Neural cell (in vitro differentiated cells): ENCODE data around the gene CLASP1.

Source experiments
- CTCF ChIP-seq: fragments of 450-650 bp; IDR thresholded peaks from 2 replicates; pipeline ENCODE4 v1.5.1; 2014; ENCODE audit warnings: antibody characterized with exemption, mild to moderate bottlenecking, moderate library complexity; ENCODE audit not compliant: poor library complexity, severe bottlenecking
- EZH2 ChIP-seq: fragments of 200-600, 300-800 bp; shearing (Covaris generic), sonication (generic); IDR thresholded peaks from 2 replicates; pipeline ENCODE4 v1.6.1; 2014; ENCODE audit warnings: antibody characterized with exemption, low read length, borderline replicate concordance, mild to moderate bottlenecking; ENCODE audit not compliant: insufficient read depth, poor library complexity, severe bottlenecking
- MXI1 ChIP-seq: fragments of 450-650 bp; conservative IDR thresholded peaks from 2 replicates; pipeline ENCODE4 v1.6.1; 2014; ENCODE audit warnings: antibody characterized with exemption, mild to moderate bottlenecking; ENCODE audit not compliant: poor library complexity, severe bottlenecking
- POLR2AphosphoS5 ChIP-seq: IDR thresholded peaks from 2 replicates; pipeline ENCODE4 v1.6.1; 2012
- RAD21 ChIP-seq: fragments of 450-650 bp; conservative IDR thresholded peaks from 2 replicates; pipeline ENCODE4 v1.6.1; 2014; ENCODE audit warnings: antibody characterized with exemption, mild to moderate bottlenecking, moderate library complexity
- SMC3 ChIP-seq: fragments of 450-650 bp; conservative IDR thresholded peaks from 2 replicates; pipeline ENCODE4 v1.6.1; 2014; ENCODE audit warnings: antibody characterized with exemption, mild to moderate bottlenecking, moderate library complexity; ENCODE audit not compliant: poor library complexity

GRCh38 chr2:121686218-121686617, 37.0 kb upstream of the CLASP1 start:
- TF ChIP-seq POLR2AphosphoS5: no peak
- no peak for TF ChIP-seq MXI1
- TF ChIP-seq SMC3: no peak
- TF ChIP-seq EZH2: no peak
- TF ChIP-seq CTCF: no peak
- no peak for TF ChIP-seq RAD21
